ENCODE results near the gene ANKS1A. TPM values are rescaled to one million over a fixed set of nuclear protein-coding genes. Genes with fewer than 3 reads are reported as not detected.

Gene ANKS1A
- total and polyA plus RNA-seq, 2 experiments from 2014 or later = 17.5 to 25.4 TPM

DNA sequence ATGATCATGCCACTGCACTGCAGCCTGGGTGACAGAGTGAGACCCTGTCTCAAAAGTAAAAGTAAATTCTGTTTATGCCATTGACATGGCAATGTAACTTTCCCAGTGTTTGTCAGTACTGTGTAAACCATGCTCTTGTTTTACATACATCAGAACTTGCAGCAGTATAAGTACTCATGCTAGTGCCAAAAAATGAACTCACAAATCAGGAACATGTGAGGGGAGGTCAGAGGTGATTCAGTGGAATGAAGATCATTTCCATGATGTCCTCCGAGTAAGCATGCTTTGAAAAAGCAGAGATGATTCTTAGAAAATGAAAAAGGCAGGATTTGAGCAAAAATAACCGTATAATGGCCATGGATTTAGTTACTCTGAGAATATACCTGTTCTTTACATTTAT lies 81.9 kb downstream of the ANKS1A start:
- no peak overlapping the region for H3K4me3 ChIP-seq
- H3K9me2 ChIP-seq (replicated peaks; ENCODE audit: insufficient read depth) = no peaks in the 10 kb centered on the region
- no peaks in the 10 kb centered on the region for H4K20me1 ChIP-seq (ENCODE audit: insufficient read depth, poor library complexity, severe bottlenecking)
- H3K9me3 ChIP-seq (ENCODE audit: low read depth) = no peaks in the 10 kb centered on the region
- no peak overlapping the region for H3K4me2 ChIP-seq
- 82% methylated on average over 2 of the region's 2 CpGs for WGBS (ENCODE audit: low lambda C conversion rate, missing lambda C conversion rate)
- no peak for DNase-seq (ENCODE audit: low spot score)
- H3K79me2 ChIP-seq = peaks cover 8% of the 10 kb centered on the region
- H3K27me3 ChIP-seq = no peaks in the 10 kb centered on the region
- no peak overlapping the region for H2AFZ ChIP-seq
- TF ChIP-seq, protein P1, sequence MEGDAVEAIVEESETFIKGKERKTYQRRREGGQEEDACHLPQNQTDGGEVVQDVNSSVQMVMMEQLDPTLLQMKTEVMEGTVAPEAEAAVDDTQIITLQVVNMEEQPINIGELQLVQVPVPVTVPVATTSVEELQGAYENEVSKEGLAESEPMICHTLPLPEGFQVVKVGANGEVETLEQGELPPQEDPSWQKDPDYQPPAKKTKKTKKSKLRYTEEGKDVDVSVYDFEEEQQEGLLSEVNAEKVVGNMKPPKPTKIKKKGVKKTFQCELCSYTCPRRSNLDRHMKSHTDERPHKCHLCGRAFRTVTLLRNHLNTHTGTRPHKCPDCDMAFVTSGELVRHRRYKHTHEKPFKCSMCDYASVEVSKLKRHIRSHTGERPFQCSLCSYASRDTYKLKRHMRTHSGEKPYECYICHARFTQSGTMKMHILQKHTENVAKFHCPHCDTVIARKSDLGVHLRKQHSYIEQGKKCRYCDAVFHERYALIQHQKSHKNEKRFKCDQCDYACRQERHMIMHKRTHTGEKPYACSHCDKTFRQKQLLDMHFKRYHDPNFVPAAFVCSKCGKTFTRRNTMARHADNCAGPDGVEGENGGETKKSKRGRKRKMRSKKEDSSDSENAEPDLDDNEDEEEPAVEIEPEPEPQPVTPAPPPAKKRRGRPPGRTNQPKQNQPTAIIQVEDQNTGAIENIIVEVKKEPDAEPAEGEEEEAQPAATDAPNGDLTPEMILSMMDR (IDR thresholded peaks at IDR 0.05; ENCODE audit: poor library complexity) = no peak
- TF ChIP-seq EZH2phosphoT487 (IDR thresholded peaks at IDR 0.05; ENCODE audit: low read depth, severe bottlenecking, unreplicated experiment) = no peak
- TF ChIP-seq EZH2 (IDR thresholded peaks at IDR 0.05; ENCODE audit: borderline replicate concordance) = no peak
- no peak overlapping the region for H3K27ac ChIP-seq
- H3K36me3 ChIP-seq (replicated peaks; ENCODE audit: insufficient read depth, low read depth) = no peaks in the 10 kb centered on the region
- no peaks in the 10 kb centered on the region for H3K4me1 ChIP-seq (ENCODE audit: insufficient read depth)

DNA sequence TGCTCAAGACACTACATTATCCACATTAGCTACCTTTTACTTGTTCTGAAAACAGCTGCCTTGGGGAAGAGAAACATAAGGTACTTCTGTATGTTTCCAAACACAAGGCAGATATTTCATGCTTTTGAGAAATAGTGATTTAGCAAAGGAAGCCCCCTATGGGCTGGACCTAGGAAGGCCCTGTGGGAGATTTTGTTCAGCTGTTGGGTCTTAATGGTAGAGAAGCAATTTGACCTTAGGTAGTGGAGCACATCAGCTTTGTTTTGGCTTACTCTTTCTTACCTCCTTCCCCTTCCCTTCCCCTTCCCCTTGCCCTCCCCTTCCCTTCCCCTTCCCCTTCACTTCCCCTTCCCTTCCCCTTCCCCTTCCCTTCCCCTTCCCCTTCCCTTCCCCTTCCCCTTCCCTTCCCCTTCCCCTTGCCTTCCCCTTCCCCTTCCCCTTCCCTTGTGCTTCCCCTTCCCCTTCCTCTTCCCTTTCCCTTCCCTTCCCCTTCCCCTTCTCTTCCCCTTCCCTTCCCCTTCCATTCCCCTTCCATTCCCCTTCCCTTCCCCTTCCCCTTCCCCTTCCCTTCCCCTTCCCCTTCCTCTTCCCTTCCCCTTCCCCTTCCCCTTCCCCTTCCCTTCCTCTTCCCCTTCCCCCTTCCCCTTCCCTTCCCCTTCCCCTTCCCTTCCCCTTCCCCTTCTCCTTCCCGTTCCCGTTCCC lies 84.6 kb downstream of the ANKS1A start:
- Histone ChIP-seq H3K27me3 (no peaks in the 10 kb centered on the region), H3K4me3 (no peak overlapping the region), H3K27ac (no peak overlapping the region), H3K9me3 (ENCODE audit: low read depth) (no peaks in the 10 kb centered on the region), H2AFZ (no peak overlapping the region), H3K79me2 (no peaks in the 10 kb centered on the region), H3K4me2 (no peak overlapping the region), H3K4me1 (ENCODE audit: insufficient read depth) (no peaks in the 10 kb centered on the region), H4K20me1 (ENCODE audit: insufficient read depth, poor library complexity, severe bottlenecking) (no peaks in the 10 kb centered on the region), H3K36me3 (replicated peaks; ENCODE audit: insufficient read depth, low read depth) (no peaks in the 10 kb centered on the region), H3K9me2 (replicated peaks; ENCODE audit: insufficient read depth) (no peaks in the 10 kb centered on the region)
- TF ChIP-seq EZH2phosphoT487 (IDR thresholded peaks at IDR 0.05; ENCODE audit: low read depth, severe bottlenecking, unreplicated experiment) = no peak
- TF ChIP-seq EZH2 (IDR thresholded peaks at IDR 0.05; ENCODE audit: borderline replicate concordance) = no peak
- TF ChIP-seq, protein P1 (IDR thresholded peaks at IDR 0.05; ENCODE audit: poor library complexity) = no peak
- DNase-seq (ENCODE audit: low spot score) = no peak
- 0% methylated on average over 2 of the region's 2 CpGs for WGBS (ENCODE audit: low lambda C conversion rate, missing lambda C conversion rate)

DNA sequence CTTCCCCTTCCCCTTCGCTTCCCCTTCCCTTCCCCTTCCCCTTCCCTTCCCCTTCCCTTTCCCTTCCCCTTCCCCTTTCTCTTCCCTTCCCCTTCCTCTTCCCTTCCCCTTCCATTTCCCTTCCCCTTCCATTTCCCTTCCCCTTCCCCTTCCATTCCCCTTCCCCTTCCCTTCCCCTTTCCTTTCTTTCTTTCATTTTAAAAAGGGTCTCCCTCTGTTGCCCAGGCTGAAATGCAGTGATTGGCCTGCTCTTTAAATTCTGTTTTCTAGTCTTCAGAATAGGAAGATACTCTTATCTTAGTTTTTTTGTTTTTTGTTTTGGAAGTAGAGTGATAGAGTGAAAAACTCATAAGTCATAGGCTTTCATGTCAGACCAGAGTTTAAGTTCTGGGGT lies 85.2 kb downstream of the ANKS1A start:
- no peak overlapping the region for H3K27ac ChIP-seq
- H4K20me1 ChIP-seq (ENCODE audit: insufficient read depth, poor library complexity, severe bottlenecking) = no peaks in the 10 kb centered on the region
- no peaks in the 10 kb centered on the region for H3K9me3 ChIP-seq (ENCODE audit: low read depth)
- no peak overlapping the region for H2AFZ ChIP-seq
- no peak overlapping the region for H3K4me2 ChIP-seq
- H3K4me3 ChIP-seq = no peak overlapping the region
- H3K36me3 ChIP-seq (replicated peaks; ENCODE audit: insufficient read depth, low read depth) = no peaks in the 10 kb centered on the region
- H3K27me3 ChIP-seq = no peaks in the 10 kb centered on the region
- 0% methylated on average over 1 of the region's 1 CpG for WGBS (ENCODE audit: low lambda C conversion rate, missing lambda C conversion rate)
- TF ChIP-seq EZH2phosphoT487 (IDR thresholded peaks at IDR 0.05; ENCODE audit: low read depth, severe bottlenecking, unreplicated experiment) (no peak), EZH2 (IDR thresholded peaks at IDR 0.05; ENCODE audit: borderline replicate concordance) (no peak)
- TF ChIP-seq, protein P1 (IDR thresholded peaks at IDR 0.05; ENCODE audit: poor library complexity) = no peak
- no peaks in the 10 kb centered on the region for H3K4me1 ChIP-seq (ENCODE audit: insufficient read depth)
- DNase-seq (ENCODE audit: low spot score) = no peak
- H3K9me2 ChIP-seq (replicated peaks; ENCODE audit: insufficient read depth) = no peaks in the 10 kb centered on the region
- no peaks in the 10 kb centered on the region for H3K79me2 ChIP-seq

All from hepatocyte (in vitro differentiated cells).